Measurements from ENCODE around the gene TMEM234. TPM values are rescaled to one million over a fixed set of nuclear protein-coding genes. Genes with fewer than 3 reads are reported as not detected.

The TMEM234 gene
- total and polyA plus RNA-seq, 2 of the 8 experiments (the other 6 are each of a cell fraction or from before 2014, with no cell fraction given), result 8.7 to 8.9 TPM

GRCh38 chr1:32247983-32248889, 26.1 kb upstream of the TMEM234 start (continued):
- TF ChIP-seq HDAC2 (IDR thresholded peaks at IDR 0.05; ENCODE audit: borderline replicate concordance in 1 of 2, low read depth in 2 of 2, low read length in 2 of 2) (peak in 1 of 2 experiments; percentile 88; a peak in 1 of 4 replicates), JUND (IDR thresholded peaks at IDR 0.05; ENCODE audit: low read length) (0 out of 2 replicates have a peak, but pooled peaks have one; percentile 47), CHD2 (IDR thresholded peaks at IDR 0.05; ENCODE audit: low read length) (0 out of 2 replicates have a peak, but pooled peaks have one; percentile 6), SIN3A (conservative IDR thresholded peaks at IDR 0.05 in 1 of 2, IDR thresholded peaks at IDR 0.05 in 1 of 2; ENCODE audit: low read depth in 1 of 2, low read length in 2 of 2) (peak; percentile 82 to 98; a peak in 3 of 4 replicates), CTBP2 (IDR thresholded peaks at IDR 0.05; ENCODE audit: borderline replicate concordance, insufficient read depth, insufficient read length, low read length) (peak; percentile 63), EP300 (IDR thresholded peaks at IDR 0.05; ENCODE audit: borderline replicate concordance in 1 of 2, low read depth in 2 of 2, low read length in 2 of 2) (no peak), TCF12 (IDR thresholded peaks at IDR 0.05; ENCODE audit: low read depth, low read length) (peak; percentile 84), ATF3 (IDR thresholded peaks at IDR 0.05; ENCODE audit: insufficient read depth, low read depth, low read length) (no peak), GABPA (IDR thresholded peaks at IDR 0.05; ENCODE audit: borderline replicate concordance, insufficient read depth, low read length) (peak; percentile 13; the same call in 1 of the 2 replicates), CREB1 (IDR thresholded peaks at IDR 0.05) (peak; percentile 23; the same call in 1 of the 2 replicates), YY1 (IDR thresholded peaks at IDR 0.05; ENCODE audit: low read depth, low read length) (peak; percentile 40; the same call in 1 of the 2 replicates), NRF1 (IDR thresholded peaks at IDR 0.05; ENCODE audit: low read depth, low read length) (no peak)

Measured in H1 (cell line).